HCT116 (cell line): ENCODE results near the gene NCAPH2. TPM values are rescaled to one million over a fixed set of nuclear protein-coding genes. Genes with fewer than 3 reads are reported as not detected.

Experiments used
- ATAC-seq: fragments of 200-7000 bp; cut with Tn5 transposase; 2 replicates; pipeline ENCODE4 v1.9.1; 2020; ENCODE audit warnings: mild to moderate bottlenecking, moderate library complexity
- BruUV-seq: library from RNA; stranded (reverse); fragments of 400-500 nt; replicated peaks from 2 replicates; lab custom pipeline; 2021; lab: Mats Ljungman, UMichigan
- CTCF ChIA-PET: fragments of 300-600 bp; sonication (Branson Sonifier 250); formaldehyde crosslinking; loops from one replicate; lab custom pipeline; 2021; ENCODE audit warnings: antibody characterized with exemption; lab: Charles Lee
- POLR2A ChIA-PET: fragments of 300-600, 350-600 bp; sonication (Branson Sonifier 250); formaldehyde crosslinking; loops from one replicate; lab custom pipeline; 2021; ENCODE audit warnings: antibody characterized with exemption; lab: Charles Lee
- RAD21 ChIA-PET, 2 experiments: fragments of 300-600 bp; sonication (Branson Sonifier 250); formaldehyde crosslinking; loops; one replicate each; lab custom pipeline; 2023; ENCODE audit warnings: low total read pairs in 2 of 2; ENCODE audit not compliant: uncharacterized antibody in 2 of 2, unreplicated experiment in 2 of 2, low non-redundant PET in 1 of 2; lab: Charles Lee
- DNase-seq: peaks from one replicate; pipeline ENCODE4 v3.0.0-alpha.2; 2010; ENCODE audit warnings: low read depth, low spot score
- H2AFZ ChIP-seq: fragments of 200-600 bp; shearing (Covaris generic), sonication (generic); 2 replicates; pipeline ENCODE4 v1.6.1; 2017; ENCODE audit warnings: low read depth, mixed run types, mixed read lengths, antibody characterized with exemption, low read length; ENCODE audit not compliant: poor library complexity, severe bottlenecking
- H3K27ac ChIP-seq: 2 replicates; pipeline ENCODE4 v1.5.1; 2012; ENCODE audit warnings: low read depth, low read length
- H3K27me3 ChIP-seq: fragments of 200-600 bp; sonication (generic); 2 replicates; pipeline ENCODE4 v1.6.1; 2016; ENCODE audit warnings: mixed run types, low read length, mixed read lengths; ENCODE audit not compliant: insufficient read depth
- H3K36me3 ChIP-seq, 2 experiments: fragments of 200-500 bp in 1 of 2; fragments of 200-600 bp in 1 of 2; sonication (Bioruptor generic) in 1 of 2; sonication (generic) in 1 of 2; 2 replicates each; pipeline versions ENCODE4 v1.5.1 to v1.6.1; 2014 to 2016; ENCODE audit warnings: low read length in 2 of 2, inconsistent platforms in 1 of 2, mixed read lengths in 1 of 2, mixed run types in 1 of 2; ENCODE audit not compliant: insufficient read depth in 2 of 2, control insufficient read depth in 1 of 2
- H3K4me1 ChIP-seq, 2 experiments: fragments of 200-600 bp in 1 of 2; sonication (generic) in 1 of 2; 2 replicates each; pipeline versions ENCODE4 v1.5.1 to v1.6.1; 2012 to 2017; ENCODE audit warnings: low read length in 2 of 2, inconsistent platforms in 1 of 2, mild to moderate bottlenecking in 1 of 2, mixed read lengths in 1 of 2, mixed run types in 1 of 2, moderate library complexity in 1 of 2; ENCODE audit not compliant: insufficient read depth in 2 of 2, control insufficient read depth in 1 of 2
- H3K4me2 ChIP-seq: fragments of 200-600 bp; sonication (generic); 2 replicates; pipeline ENCODE4 v1.6.1; 2017; ENCODE audit warnings: mixed run types, low read length, mixed read lengths
- H3K4me3 ChIP-seq, 2 experiments: fragments of 200-600 bp in 1 of 2; sonication (generic) in 1 of 2; replicated peaks in 1 of 2; 2 replicates each; pipeline ENCODE4 v1.5.1; 2011 to 2016; ENCODE audit warnings: low read length in 2 of 2, control low read depth in 1 of 2, low read depth in 1 of 2, mild to moderate bottlenecking in 1 of 2, mixed read lengths in 1 of 2, mixed run types in 1 of 2
- H3K79me2 ChIP-seq: fragments of 200-600 bp; sonication (generic); 2 replicates; pipeline ENCODE4 v1.6.1; 2017; ENCODE audit warnings: mild to moderate bottlenecking, mixed run types, low read length, moderate library complexity, mixed read lengths; ENCODE audit not compliant: insufficient read depth
- H3K9ac ChIP-seq: fragments of 200-600 bp; sonication (generic); 2 replicates; pipeline ENCODE4 v1.6.1; 2016; ENCODE audit warnings: low read length, mixed read lengths
- H3K9me2 ChIP-seq: fragments of 200-600 bp; sonication (generic), shearing (Covaris generic); 2 replicates; pipeline ENCODE4 v1.6.1; 2017; ENCODE audit warnings: mixed run types, mild to moderate bottlenecking, moderate library complexity; ENCODE audit not compliant: insufficient read depth
- H3K9me3 ChIP-seq, 2 experiments: fragments of 200-500 bp in 1 of 2; fragments of 200-600 bp in 1 of 2; sonication (Bioruptor generic) in 1 of 2; sonication (generic) in 1 of 2; 2 replicates each; pipeline ENCODE4 v1.6.1; 2014 to 2017; ENCODE audit warnings: low read length in 2 of 2, mixed read lengths in 2 of 2, inconsistent platforms in 1 of 2, low read depth in 1 of 2, mild to moderate bottlenecking in 1 of 2, mixed run types in 1 of 2, moderate library complexity in 1 of 2; ENCODE audit not compliant: control insufficient read depth in 1 of 2, insufficient read depth in 1 of 2
- H4K20me1 ChIP-seq: fragments of 200-600 bp; sonication (generic), shearing (Covaris generic); 2 replicates; pipeline ENCODE4 v1.6.1; 2017; ENCODE audit warnings: mixed run types, mild to moderate bottlenecking, moderate library complexity; ENCODE audit not compliant: insufficient read depth
- CTCF ChIP-seq, 3 experiments: fragments of 200-600 bp in 1 of 3; sonication (generic) in 1 of 3; IDR thresholded peaks in 2 of 3; conservative IDR thresholded peaks in 1 of 3; 2 replicates each; pipeline ENCODE4 v1.5.1; 2012 to 2017; ENCODE audit warnings: low read depth in 2 of 3, low read length in 2 of 3, antibody characterized with exemption in 1 of 3, borderline replicate concordance in 1 of 3, control low read depth in 1 of 3, mild to moderate bottlenecking in 1 of 3, mixed read lengths in 1 of 3, mixed run types in 1 of 3, moderate library complexity in 1 of 3; ENCODE audit not compliant: insufficient read depth in 1 of 3
- MAX ChIP-seq: IDR thresholded peaks from 2 replicates; pipeline ENCODE4 v1.6.1; 2012
- TCF7L2 ChIP-seq: IDR thresholded peaks from 2 replicates; pipeline ENCODE4 v1.7.0; 2011; ENCODE audit warnings: borderline replicate concordance, inconsistent platforms; ENCODE audit not compliant: insufficient read depth, insufficient read length; ENCODE audit errors: extremely low read depth
- YY1 ChIP-seq: IDR thresholded peaks from 2 replicates; pipeline ENCODE4 v1.6.1; 2011; ENCODE audit warnings: low read length, low read depth, moderate library complexity, mild to moderate bottlenecking; ENCODE audit not compliant: insufficient replicate concordance; ENCODE audit errors: extremely low read depth
- intact Hi-C: fragments of 100-400 bp; cut with micrococcal nuclease; formaldehyde crosslinking; loops from 2 replicates; pipeline ENCODE4 v1.10.0; 2022
- total RNA-seq: library from RNA; stranded (reverse); gene quantifications from one replicate; pipeline ENCODE4 v1.2.1, GENCODE V29; 2021; ENCODE audit not compliant: unreplicated experiment

Gene NCAPH2
- total RNA-seq, 1 experiment from 2014 or later: 99.1 TPM

- intact Hi-C loops: no loop called here
- Histone ChIP-seq H3K27me3 (no peaks in the 10 kb centered on the region), H3K4me2 (peak overlapping the region; percentile 77), H2AFZ (peak overlapping the region; percentile 94), H3K79me2 (no peaks in the 10 kb centered on the region), H3K36me3 (no peaks in the 10 kb centered on the region), H3K27ac (peak overlapping the region; percentile 27), H3K9me3 (no peaks in the 10 kb centered on the region), H3K4me3 (peak overlapping the region; percentile 32 to 53), H3K4me1 (peaks cover 13 to 45% of the 10 kb centered on the region in 2 experiments; a peak in 3 of 4 replicates), H3K9ac (peak overlapping the region; percentile 53), H4K20me1 (no peaks in the 10 kb centered on the region), H3K9me2 (no peaks in the 10 kb centered on the region)
- CTCF ChIA-PET: interaction anchor here (1.8 kb wide), 1 partner anchor 18 kb away, joined by 6 read pairs; the partner anchor contains the start of gene SCO2
- RAD21 ChIA-PET: no interaction called here
- ATAC-seq (peak; percentile 93), DNase-seq (no peak)
- 0 out of 2 replicates have a peak, but pooled peaks have one; percentile 35 for TF ChIP-seq MAX
- no peak for TF ChIP-seq TCF7L2
- peak; percentile 9 for TF ChIP-seq YY1
- TF ChIP-seq CTCF (IDR thresholded peaks at IDR 0.05 in 2 of 3, conservative IDR thresholded peaks at IDR 0.05 in 1 of 3; ENCODE audit: borderline replicate concordance in 1 of 3, insufficient read depth in 1 of 3, low read depth in 2 of 3, low read length in 2 of 3): peak; percentile 59 to 68 (median 60); a peak in 5 of 6 replicates
- no TSS peak for BruUV-seq
- POLR2A ChIA-PET: interaction anchor here (1.6 to 1.9 kb wide), 2 partner anchors 9 to 10 kb away, joined by 5 to 7 read pairs; no protein-coding TSS in a partner anchor
These were observed 36.2 kb downstream of the NCAPH2 start for GRCh38 chr22:50544078-50544745.
